ENCODE data around the gene ERBB4. TPM values are rescaled to one million over a fixed set of nuclear protein-coding genes. Genes with fewer than 3 reads are reported as not detected.
"Not testable (repeated sequence)": the region's sequence is repeated elsewhere in the genome, so short reads cannot be mapped to it uniquely, and the experiment has no call there.

Gene ERBB4
- total RNA-seq, 4 donors from 2014 or later, result 0.26 to 13.3 (median 2.4) TPM

DNA sequence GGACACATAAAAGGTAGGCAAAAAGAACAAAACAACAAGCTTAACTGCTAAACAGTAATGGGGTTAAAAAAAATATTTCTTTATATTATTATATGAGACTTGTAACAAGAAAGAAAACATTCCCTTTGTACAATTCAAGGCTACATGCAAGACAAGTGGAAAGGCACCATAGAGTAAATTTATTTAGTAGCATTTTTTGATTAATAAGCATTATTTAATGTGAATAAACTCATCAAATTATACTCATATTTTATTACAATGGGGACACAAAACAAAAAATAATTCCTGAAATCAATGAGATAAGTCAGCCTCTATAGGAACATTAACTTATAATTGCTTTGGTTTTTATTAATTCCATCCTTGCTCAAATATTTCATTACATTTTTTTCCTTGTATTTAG, 809.2 kb downstream of the ERBB4 start:
- Histone ChIP-seq H3K4me1 (no peaks in the 10 kb centered on the region), H3K4me3 (no peak overlapping the region), H3K27me3 (no peaks in the 10 kb centered on the region), H3K36me3 (peaks cover 0 to 3% of the 10 kb centered on the region in 2 donors), H3K9me3 (no peaks in the 10 kb centered on the region), H3K27ac (no peak overlapping the region)
- no peak for DNase-seq
- intact Hi-C loops (cut with DNase I; ENCODE audit: low total_unique reads), result no loop called here
- TF ChIP-seq POLR2A (IDR thresholded peaks at IDR 0.05), result no peak
- TF ChIP-seq, protein P1, sequence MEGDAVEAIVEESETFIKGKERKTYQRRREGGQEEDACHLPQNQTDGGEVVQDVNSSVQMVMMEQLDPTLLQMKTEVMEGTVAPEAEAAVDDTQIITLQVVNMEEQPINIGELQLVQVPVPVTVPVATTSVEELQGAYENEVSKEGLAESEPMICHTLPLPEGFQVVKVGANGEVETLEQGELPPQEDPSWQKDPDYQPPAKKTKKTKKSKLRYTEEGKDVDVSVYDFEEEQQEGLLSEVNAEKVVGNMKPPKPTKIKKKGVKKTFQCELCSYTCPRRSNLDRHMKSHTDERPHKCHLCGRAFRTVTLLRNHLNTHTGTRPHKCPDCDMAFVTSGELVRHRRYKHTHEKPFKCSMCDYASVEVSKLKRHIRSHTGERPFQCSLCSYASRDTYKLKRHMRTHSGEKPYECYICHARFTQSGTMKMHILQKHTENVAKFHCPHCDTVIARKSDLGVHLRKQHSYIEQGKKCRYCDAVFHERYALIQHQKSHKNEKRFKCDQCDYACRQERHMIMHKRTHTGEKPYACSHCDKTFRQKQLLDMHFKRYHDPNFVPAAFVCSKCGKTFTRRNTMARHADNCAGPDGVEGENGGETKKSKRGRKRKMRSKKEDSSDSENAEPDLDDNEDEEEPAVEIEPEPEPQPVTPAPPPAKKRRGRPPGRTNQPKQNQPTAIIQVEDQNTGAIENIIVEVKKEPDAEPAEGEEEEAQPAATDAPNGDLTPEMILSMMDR (IDR thresholded peaks at IDR 0.05), result no peak

DNA sequence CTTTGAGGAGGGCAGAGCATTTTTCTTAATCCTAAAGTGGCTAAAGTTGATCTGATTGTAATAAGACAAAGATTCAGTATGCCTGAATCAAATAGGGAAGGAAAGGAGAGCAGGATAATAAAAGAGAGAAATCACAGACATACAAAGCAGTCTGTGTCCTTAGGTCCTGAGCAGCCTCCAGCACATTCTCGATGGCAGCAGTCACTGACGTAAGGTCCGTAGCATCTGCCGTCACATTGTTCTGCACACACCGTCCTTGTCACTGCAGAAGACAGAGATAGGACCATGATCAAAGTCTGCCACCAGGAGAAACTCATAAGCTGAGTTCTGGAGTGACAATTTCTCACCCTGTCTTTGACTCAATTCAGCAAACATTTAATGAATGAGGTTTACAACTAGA, 813.7 kb downstream of the ERBB4 start:
- no peaks in the 10 kb centered on the region for H3K4me1 ChIP-seq
- no peak overlapping the region for H3K27ac ChIP-seq
- no peaks in the 10 kb centered on the region for H3K9me3 ChIP-seq
- H3K36me3 ChIP-seq, result peaks cover 0 to 3% of the 10 kb centered on the region in 2 donors
- no peak for DNase-seq
- H3K4me3 ChIP-seq, result no peak overlapping the region
- intact Hi-C loops (cut with DNase I; ENCODE audit: low total_unique reads), result no loop called here
- no peak for TF ChIP-seq POLR2A (IDR thresholded peaks at IDR 0.05)
- TF ChIP-seq, protein P1 (IDR thresholded peaks at IDR 0.05), result no peak
- no peaks in the 10 kb centered on the region for H3K27me3 ChIP-seq

DNA sequence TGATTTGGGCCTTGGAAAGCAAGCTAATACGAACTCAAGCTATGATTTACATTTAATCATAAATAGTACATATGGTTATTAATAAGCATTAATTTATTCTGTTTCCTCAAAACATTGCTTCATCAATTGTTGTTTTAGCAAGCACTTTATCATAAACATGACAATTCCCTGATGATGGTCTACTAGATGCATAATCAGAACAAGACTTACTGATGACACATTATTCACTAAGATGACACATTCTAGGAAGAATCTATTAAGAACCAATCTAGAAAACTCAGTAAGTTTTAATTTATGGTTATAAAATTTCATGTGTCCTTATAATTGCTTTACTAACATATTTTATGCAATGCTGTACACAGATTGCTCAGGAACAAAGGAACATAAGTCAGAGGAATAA, 815.2 kb downstream of the ERBB4 start:
- H3K27me3 ChIP-seq, result no peaks in the 10 kb centered on the region
- H3K4me3 ChIP-seq, result no peak overlapping the region
- no peaks in the 10 kb centered on the region for H3K9me3 ChIP-seq
- TF ChIP-seq, protein P1 (IDR thresholded peaks at IDR 0.05), result no peak
- no peak for TF ChIP-seq POLR2A (IDR thresholded peaks at IDR 0.05)
- no peak overlapping the region for H3K27ac ChIP-seq
- no peaks in the 10 kb centered on the region for H3K4me1 ChIP-seq
- H3K36me3 ChIP-seq, result peaks cover 0 to 3% of the 10 kb centered on the region in 2 donors
- no peak for DNase-seq
- intact Hi-C loops (cut with DNase I; ENCODE audit: low total_unique reads), result no loop called here

DNA sequence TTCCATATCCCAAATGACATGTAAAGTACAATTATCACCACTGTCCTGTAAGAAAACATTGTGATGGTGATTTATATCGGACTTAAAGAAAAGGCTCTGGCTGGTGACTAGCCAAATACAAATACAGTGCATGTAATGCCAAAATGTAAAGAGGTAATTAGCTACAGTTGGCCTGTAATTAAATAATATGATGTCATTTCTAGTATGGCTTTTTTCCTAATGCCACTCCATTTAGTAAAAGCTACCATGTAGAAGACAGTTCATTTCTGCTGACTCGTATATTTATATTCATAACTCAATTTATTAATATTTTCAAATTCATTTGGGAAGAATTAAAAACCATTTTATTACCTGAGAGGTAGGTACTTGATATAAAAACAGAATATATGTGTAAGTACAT, 815.7 kb downstream of the ERBB4 start:
- intact Hi-C loops (cut with DNase I; ENCODE audit: low total_unique reads), result no loop called here
- H3K36me3 ChIP-seq, result no peaks in the 10 kb centered on the region
- no peaks in the 10 kb centered on the region for H3K4me1 ChIP-seq
- H3K9me3 ChIP-seq, result no peaks in the 10 kb centered on the region
- H3K4me3 ChIP-seq, result no peak overlapping the region
- H3K27me3 ChIP-seq, result no peaks in the 10 kb centered on the region
- TF ChIP-seq POLR2A (IDR thresholded peaks at IDR 0.05), result no peak
- TF ChIP-seq, protein P1 (IDR thresholded peaks at IDR 0.05), result no peak
- DNase-seq, result no peak
- no peak overlapping the region for H3K27ac ChIP-seq

DNA sequence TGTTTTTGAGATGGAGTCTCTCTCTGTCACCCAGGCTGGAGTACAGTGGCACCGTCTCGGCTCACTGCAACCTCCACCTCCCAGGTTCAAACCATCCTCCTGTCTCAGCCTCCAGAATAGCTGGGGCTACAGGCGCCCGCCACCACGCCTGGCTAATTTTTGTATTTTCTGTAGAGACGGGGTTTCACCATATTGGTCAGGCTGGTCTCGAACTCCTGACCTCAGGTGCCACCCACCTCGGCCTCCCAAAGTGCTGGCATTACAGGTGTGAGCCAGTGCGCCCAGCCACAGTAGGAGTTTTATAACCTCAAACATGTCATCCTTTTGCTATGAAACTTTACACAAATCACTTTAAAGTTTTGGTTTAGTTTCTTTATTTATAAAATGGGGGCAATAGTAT, 816.7 kb downstream of the ERBB4 start:
- H3K36me3 ChIP-seq; H3K9me3 ChIP-seq; H3K4me3 ChIP-seq; DNase-seq; H3K27me3 ChIP-seq; intact Hi-C loops (cut with DNase I; ENCODE audit: low total_unique reads); H3K4me1 ChIP-seq; H3K27ac ChIP-seq: not testable (repeated sequence)

DNA sequence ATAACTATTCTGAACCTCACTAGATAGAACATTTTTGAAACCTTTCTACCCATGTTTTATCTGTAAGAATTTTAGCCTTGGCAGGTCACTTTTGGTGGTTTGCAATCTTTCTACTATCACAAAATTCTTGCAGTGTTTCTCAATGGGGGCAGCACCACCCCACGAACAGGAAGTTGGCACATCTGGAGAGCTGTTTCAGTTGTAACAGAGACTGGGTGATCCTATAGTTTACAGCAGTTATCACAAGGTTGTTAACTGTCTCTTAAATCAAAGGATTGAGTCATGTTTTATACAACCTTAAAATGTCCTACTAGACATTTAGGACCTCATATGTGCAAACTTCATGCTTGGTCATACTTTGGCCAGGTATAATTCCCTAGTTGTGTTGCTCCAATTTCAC, 829.2 kb downstream of the ERBB4 start:
- Histone ChIP-seq H3K4me3 (no peak overlapping the region), H3K27me3 (no peaks in the 10 kb centered on the region), H3K27ac (no peak overlapping the region), H3K4me1 (no peaks in the 10 kb centered on the region), H3K36me3 (no peaks in the 10 kb centered on the region), H3K9me3 (no peaks in the 10 kb centered on the region)
- TF ChIP-seq POLR2A (IDR thresholded peaks at IDR 0.05), result no peak
- TF ChIP-seq, protein P1 (IDR thresholded peaks at IDR 0.05), result no peak
- no peak for DNase-seq
- intact Hi-C loops (cut with DNase I; ENCODE audit: low total_unique reads), result no loop called here

Data from uterus (tissue), 4 donors.